Ishikawa (cell line): Measurements from ENCODE around the gene ITGBL1.

Source experiments
- CEBPB ChIP-seq: IDR thresholded peaks from 2 replicates; pipeline ENCODE4 v1.6.1; 2012
- CREB1 ChIP-seq: IDR thresholded peaks from 2 replicates; pipeline ENCODE4 v1.6.1; 2012; ENCODE audit warnings: low read depth
- EGR1 ChIP-seq: IDR thresholded peaks from 2 replicates; pipeline ENCODE4 v1.6.1; 2012
- EP300 ChIP-seq: IDR thresholded peaks from 2 replicates; pipeline ENCODE4 v1.6.1; 2012; ENCODE audit warnings: borderline replicate concordance
- FOXM1 ChIP-seq: IDR thresholded peaks from 2 replicates; pipeline ENCODE4 v1.6.1; 2012; ENCODE audit warnings: low read depth, borderline replicate concordance
- NFIC ChIP-seq: IDR thresholded peaks from 2 replicates; pipeline ENCODE4 v1.6.1; 2012
- RAD21 ChIP-seq: IDR thresholded peaks from 2 replicates; pipeline ENCODE4 v1.6.1; 2012; ENCODE audit warnings: low read depth
- TAF1 ChIP-seq: IDR thresholded peaks from 2 replicates; pipeline ENCODE4 v1.6.1; 2012; ENCODE audit warnings: low read depth, mild to moderate bottlenecking
- TCF12 ChIP-seq: IDR thresholded peaks from 2 replicates; pipeline ENCODE4 v1.6.1; 2012; ENCODE audit warnings: low read depth
- TEAD4 ChIP-seq: IDR thresholded peaks from 2 replicates; pipeline ENCODE4 v1.6.1; 2012
- YY1 ChIP-seq: IDR thresholded peaks from 2 replicates; pipeline ENCODE4 v1.6.1; 2012; ENCODE audit warnings: low read depth
- ZBTB7A ChIP-seq: IDR thresholded peaks from 2 replicates; pipeline ENCODE4 v1.6.1; 2012; ENCODE audit warnings: low read depth
- TF ChIP-seq, protein P1 (sequence below): IDR thresholded peaks from 2 replicates; pipeline ENCODE4 v1.6.1; 2012
- TF ChIP-seq, protein P2 (sequence below): IDR thresholded peaks from 2 replicates; pipeline ENCODE4 v1.6.1; 2012; ENCODE audit warnings: low read depth, mild to moderate bottlenecking
- TF ChIP-seq, protein P3 (sequence below): IDR thresholded peaks from 2 replicates; pipeline ENCODE4 v1.6.1; 2012

The ITGBL1 gene

DNA sequence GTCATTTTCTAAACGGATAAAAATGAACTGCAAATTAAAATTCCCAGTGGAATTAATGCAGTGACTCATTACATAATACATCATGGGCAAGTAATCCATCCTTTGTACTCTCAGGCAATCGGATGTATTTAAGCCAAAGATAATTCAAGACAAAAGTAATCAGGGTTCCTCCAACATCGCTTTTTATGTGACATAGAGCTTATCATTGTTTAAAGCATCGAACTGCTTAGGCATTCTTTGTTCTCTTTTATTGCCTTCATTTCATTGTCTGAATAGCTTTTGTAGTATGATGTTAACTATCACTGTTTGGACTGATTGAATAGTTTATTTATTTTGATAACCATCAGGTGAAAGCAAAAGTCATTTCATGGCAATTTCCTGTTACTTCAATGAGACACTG, 209.4 kb downstream of the ITGBL1 start:
- TF ChIP-seq CEBPB: no peak
- no peak for TF ChIP-seq EGR1
- TF ChIP-seq ZBTB7A: no peak
- no peak for TF ChIP-seq TEAD4
- TF ChIP-seq, protein P1, sequence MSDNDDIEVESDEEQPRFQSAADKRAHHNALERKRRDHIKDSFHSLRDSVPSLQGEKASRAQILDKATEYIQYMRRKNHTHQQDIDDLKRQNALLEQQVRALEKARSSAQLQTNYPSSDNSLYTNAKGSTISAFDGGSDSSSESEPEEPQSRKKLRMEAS: no peak
- TF ChIP-seq YY1: no peak
- no peak for TF ChIP-seq TCF12
- no peak for TF ChIP-seq FOXM1
- TF ChIP-seq, protein P2, sequence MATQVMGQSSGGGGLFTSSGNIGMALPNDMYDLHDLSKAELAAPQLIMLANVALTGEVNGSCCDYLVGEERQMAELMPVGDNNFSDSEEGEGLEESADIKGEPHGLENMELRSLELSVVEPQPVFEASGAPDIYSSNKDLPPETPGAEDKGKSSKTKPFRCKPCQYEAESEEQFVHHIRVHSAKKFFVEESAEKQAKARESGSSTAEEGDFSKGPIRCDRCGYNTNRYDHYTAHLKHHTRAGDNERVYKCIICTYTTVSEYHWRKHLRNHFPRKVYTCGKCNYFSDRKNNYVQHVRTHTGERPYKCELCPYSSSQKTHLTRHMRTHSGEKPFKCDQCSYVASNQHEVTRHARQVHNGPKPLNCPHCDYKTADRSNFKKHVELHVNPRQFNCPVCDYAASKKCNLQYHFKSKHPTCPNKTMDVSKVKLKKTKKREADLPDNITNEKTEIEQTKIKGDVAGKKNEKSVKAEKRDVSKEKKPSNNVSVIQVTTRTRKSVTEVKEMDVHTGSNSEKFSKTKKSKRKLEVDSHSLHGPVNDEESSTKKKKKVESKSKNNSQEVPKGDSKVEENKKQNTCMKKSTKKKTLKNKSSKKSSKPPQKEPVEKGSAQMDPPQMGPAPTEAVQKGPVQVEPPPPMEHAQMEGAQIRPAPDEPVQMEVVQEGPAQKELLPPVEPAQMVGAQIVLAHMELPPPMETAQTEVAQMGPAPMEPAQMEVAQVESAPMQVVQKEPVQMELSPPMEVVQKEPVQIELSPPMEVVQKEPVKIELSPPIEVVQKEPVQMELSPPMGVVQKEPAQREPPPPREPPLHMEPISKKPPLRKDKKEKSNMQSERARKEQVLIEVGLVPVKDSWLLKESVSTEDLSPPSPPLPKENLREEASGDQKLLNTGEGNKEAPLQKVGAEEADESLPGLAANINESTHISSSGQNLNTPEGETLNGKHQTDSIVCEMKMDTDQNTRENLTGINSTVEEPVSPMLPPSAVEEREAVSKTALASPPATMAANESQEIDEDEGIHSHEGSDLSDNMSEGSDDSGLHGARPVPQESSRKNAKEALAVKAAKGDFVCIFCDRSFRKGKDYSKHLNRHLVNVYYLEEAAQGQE: no peak
- no peak for TF ChIP-seq TAF1
- TF ChIP-seq, protein P3, sequence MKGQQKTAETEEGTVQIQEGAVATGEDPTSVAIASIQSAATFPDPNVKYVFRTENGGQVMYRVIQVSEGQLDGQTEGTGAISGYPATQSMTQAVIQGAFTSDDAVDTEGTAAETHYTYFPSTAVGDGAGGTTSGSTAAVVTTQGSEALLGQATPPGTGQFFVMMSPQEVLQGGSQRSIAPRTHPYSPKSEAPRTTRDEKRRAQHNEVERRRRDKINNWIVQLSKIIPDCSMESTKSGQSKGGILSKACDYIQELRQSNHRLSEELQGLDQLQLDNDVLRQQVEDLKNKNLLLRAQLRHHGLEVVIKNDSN: no peak
- no peak for TF ChIP-seq CREB1

DNA sequence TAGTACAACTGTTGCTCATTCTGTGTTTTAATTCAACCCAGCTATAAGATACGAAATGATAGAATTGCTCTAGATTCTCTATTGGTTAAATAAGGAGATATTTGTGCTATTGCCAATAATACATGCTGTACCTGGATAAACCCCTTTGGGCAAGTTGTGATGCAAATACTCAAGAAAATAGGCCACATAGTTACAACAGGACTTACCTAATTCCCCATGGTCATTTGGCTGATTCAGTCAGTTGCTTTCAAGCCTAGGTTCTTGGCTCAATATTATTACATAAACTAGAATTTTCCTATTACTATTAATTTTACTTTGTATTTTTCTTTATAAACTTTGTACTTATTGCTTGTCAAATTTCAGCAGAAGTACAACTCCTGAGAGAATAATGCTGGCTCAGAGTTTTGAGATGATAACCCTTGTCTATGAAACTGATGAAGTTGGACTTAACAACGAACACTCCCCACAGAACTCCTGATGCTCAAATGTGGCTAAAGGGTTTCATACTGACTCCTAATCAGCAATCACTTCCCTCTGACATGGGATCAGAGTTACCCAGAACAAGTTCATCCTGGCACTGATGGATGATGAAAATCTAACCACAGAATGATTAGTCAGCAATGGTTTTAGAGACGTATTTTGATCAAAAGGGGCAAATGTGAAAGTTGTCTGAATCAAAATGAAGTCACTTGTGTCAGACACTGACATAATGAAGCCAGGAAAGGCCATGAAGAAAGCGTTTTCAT, 221.1 kb downstream of the ITGBL1 start:
- TF ChIP-seq YY1 (no peak), FOXM1 (no peak), TCF12 (no peak), TEAD4 (no peak), RAD21 (no peak), ZBTB7A (no peak), TAF1 (no peak), EP300 (no peak), NFIC (no peak)
- TF ChIP-seq, protein P3: no peak

- TF ChIP-seq EP300 (no peak), NFIC (no peak), CREB1 (no peak), TEAD4 (no peak), TAF1 (no peak), FOXM1 (no peak), EGR1 (no peak), RAD21 (no peak), YY1 (no peak), ZBTB7A (no peak), CEBPB (no peak), TCF12 (no peak)
- TF ChIP-seq, protein P1: no peak
- TF ChIP-seq, protein P2: no peak
- TF ChIP-seq, protein P3: no peak
Measured at GRCh38 chr13:101681834-101682233, 229.4 kb downstream of the ITGBL1 start.

- no peak for TF ChIP-seq EP300
- TF ChIP-seq, protein P2: no peak
- no peak for TF ChIP-seq TEAD4
- TF ChIP-seq, protein P3: no peak
Measured at GRCh38 chr13:101686003-101686402, 233.5 kb downstream of the ITGBL1 start.
